ENCODE measurements around the gene HIRA.
"Not testable (repeated sequence)": the region's sequence is repeated elsewhere in the genome, so short reads cannot be mapped to it uniquely, and the experiment has no call there.

DNA sequence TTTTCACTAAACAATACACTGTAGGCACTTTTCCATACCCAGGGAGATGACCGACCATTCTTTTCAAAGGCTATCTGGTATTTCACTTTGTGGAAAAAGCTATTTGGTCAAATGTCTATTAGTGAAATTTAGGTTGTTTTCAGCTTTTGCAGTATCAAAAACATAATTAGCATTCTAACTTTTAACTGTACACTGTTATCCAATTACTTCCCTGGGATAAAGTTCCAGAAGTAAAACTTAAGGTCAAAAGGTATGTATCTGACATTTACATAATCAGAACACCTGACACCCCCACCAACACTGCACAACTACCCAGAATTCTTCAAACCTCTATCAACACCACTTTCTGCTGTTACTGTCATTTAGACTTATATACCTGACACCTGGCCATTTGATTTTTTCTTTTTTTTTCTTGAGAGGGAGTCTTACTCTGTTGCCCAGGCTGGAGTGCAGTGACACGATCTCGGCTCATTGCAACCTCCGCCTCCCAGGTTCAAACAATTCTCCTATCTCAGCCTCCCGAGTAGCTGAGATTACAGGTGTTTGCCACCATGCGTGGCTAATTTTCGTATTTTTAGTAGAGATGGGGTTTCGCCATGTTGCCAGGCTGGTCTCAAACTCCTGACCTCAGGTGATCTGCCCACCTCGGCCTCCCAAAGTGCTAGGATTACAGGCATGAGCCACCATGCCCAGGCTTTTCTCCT is 13.9 kb upstream of the HIRA start:
- TF ChIP-seq, protein P1, sequence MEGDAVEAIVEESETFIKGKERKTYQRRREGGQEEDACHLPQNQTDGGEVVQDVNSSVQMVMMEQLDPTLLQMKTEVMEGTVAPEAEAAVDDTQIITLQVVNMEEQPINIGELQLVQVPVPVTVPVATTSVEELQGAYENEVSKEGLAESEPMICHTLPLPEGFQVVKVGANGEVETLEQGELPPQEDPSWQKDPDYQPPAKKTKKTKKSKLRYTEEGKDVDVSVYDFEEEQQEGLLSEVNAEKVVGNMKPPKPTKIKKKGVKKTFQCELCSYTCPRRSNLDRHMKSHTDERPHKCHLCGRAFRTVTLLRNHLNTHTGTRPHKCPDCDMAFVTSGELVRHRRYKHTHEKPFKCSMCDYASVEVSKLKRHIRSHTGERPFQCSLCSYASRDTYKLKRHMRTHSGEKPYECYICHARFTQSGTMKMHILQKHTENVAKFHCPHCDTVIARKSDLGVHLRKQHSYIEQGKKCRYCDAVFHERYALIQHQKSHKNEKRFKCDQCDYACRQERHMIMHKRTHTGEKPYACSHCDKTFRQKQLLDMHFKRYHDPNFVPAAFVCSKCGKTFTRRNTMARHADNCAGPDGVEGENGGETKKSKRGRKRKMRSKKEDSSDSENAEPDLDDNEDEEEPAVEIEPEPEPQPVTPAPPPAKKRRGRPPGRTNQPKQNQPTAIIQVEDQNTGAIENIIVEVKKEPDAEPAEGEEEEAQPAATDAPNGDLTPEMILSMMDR (IDR thresholded peaks at IDR 0.05), result not testable (repeated sequence)
- not testable (repeated sequence) for TF ChIP-seq POLR2A (IDR thresholded peaks at IDR 0.05)
